GM19452 (cell line): ENCODE results near the gene C11orf98.

ENCODE experiments used
- ATAC-seq: cut with Tn5 transposase; IDR thresholded peaks from one replicate; pipeline ENCODE4 v1.9.1; 2021; ENCODE audit not compliant: unreplicated experiment

Gene C11orf98

DNA sequence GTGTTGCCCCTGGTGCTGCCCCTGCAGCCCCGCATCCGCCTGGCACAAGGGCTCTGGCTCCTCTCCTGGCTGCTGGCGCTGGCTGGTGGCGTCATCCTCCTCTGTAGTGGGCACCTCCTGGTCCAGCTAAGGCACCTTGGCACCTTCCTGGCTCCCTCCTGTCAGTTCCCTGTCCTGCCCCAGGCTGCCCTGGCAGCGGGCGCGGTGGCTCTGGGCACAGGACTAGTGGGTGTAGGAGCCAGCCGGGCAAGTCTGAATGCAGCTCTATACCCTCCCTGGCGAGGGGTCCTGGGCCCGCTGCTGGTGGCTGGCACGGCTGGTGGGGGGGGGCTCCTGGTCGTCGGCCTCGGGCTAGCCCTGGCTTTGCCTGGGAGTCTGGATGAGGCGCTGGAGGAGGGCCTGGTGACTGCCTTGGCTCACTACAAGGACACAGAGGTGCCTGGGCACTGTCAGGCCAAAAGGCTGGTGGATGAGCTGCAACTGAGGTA lies 51.7 kb downstream of the C11orf98 start:
- ATAC-seq, result no peak
